OCI-LY7 (cell line): ENCODE measurements around the gene RNF207. TPM values are rescaled to one million over a fixed set of nuclear protein-coding genes. Genes with fewer than 3 reads are reported as not detected.

Source experiments
- BruUV-seq: library from RNA; stranded (reverse); fragments of 400-500 nt; replicated peaks from 2 replicates; lab custom pipeline; 2021; lab: Mats Ljungman, UMichigan
- CTCF ChIA-PET: fragments of 300-600 bp; sonication (Branson Sonifier 250); formaldehyde crosslinking; loops from one replicate; lab custom pipeline; 2022; ENCODE audit warnings: antibody characterized with exemption; ENCODE audit not compliant: unreplicated experiment; lab: Charles Lee
- POLR2A ChIA-PET: fragments of 300-600 bp; sonication (Branson Sonifier 250); formaldehyde crosslinking; loops from one replicate; lab custom pipeline; 2022; ENCODE audit warnings: antibody characterized with exemption; lab: Charles Lee
- DNase-seq: peaks from one replicate; pipeline ENCODE4 v3.0.0-alpha.2; 2015; ENCODE audit warnings: low spot score
- H2AFZ ChIP-seq: fragments of 200-600 bp; sonication (generic), shearing (Covaris generic); 2 replicates; pipeline ENCODE4 v1.6.1; 2014; ENCODE audit warnings: mild to moderate bottlenecking, antibody characterized with exemption, low read length, moderate library complexity
- H3K27ac ChIP-seq: fragments of 200-600 bp; sonication (generic); 2 replicates; pipeline ENCODE4 v1.5.1; 2014; ENCODE audit warnings: mixed run types, low read depth, mild to moderate bottlenecking, moderate library complexity, low read length, inconsistent platforms; ENCODE audit not compliant: poor library complexity, severe bottlenecking
- H3K36me3 ChIP-seq: fragments of 200-600 bp; sonication (generic); 2 replicates; pipeline ENCODE4 v1.6.1; 2014; ENCODE audit warnings: mild to moderate bottlenecking, antibody characterized with exemption, low read length, moderate library complexity, mixed read lengths; ENCODE audit not compliant: insufficient read depth
- H3K4me1 ChIP-seq: fragments of 200-600 bp; sonication (generic); 2 replicates; pipeline ENCODE4 v1.5.1; 2014; ENCODE audit warnings: mild to moderate bottlenecking, low read length; ENCODE audit not compliant: insufficient read depth, poor library complexity, severe bottlenecking
- H3K4me2 ChIP-seq: fragments of 200-600 bp; sonication (generic); 2 replicates; pipeline ENCODE4 v1.6.1; 2014; ENCODE audit warnings: mild to moderate bottlenecking, low read length
- H3K4me3 ChIP-seq: fragments of 200-600 bp; sonication (generic); 2 replicates; pipeline ENCODE4 v1.5.1; 2014; ENCODE audit warnings: mild to moderate bottlenecking, low read depth, low read length; ENCODE audit not compliant: poor library complexity, severe bottlenecking
- H3K79me2 ChIP-seq: fragments of 200-600 bp; sonication (generic); 2 replicates; pipeline ENCODE4 v1.6.1; 2016; ENCODE audit warnings: low read depth, mild to moderate bottlenecking, low read length, moderate library complexity, mixed read lengths; ENCODE audit not compliant: insufficient read depth
- H3K9me2 ChIP-seq: fragments of 200-600 bp; sonication (generic); 2 replicates; pipeline ENCODE4 v1.6.1; 2016; ENCODE audit warnings: mild to moderate bottlenecking, low read length, mixed read lengths; ENCODE audit not compliant: insufficient read depth
- H3K9me3 ChIP-seq: fragments of 200-600 bp; sonication (generic); 2 replicates; pipeline ENCODE4 v1.6.1; 2014; ENCODE audit warnings: mild to moderate bottlenecking, mixed run types, low read length, mixed read lengths
- H4K20me1 ChIP-seq: fragments of 200-600 bp; sonication (generic); 2 replicates; pipeline ENCODE4 v1.6.1; 2014; ENCODE audit warnings: mild to moderate bottlenecking, antibody characterized with exemption, low read length, moderate library complexity, mixed read lengths; ENCODE audit not compliant: insufficient read depth
- EZH2phosphoT487 ChIP-seq: fragments of 200-600 bp; sonication (generic); IDR thresholded peaks from 2 replicates; pipeline ENCODE4 v1.6.1; 2018; ENCODE audit warnings: low read depth, borderline replicate concordance, mild to moderate bottlenecking, mixed run types, antibody characterized with exemption, low read length, moderate library complexity, mixed read lengths
- intact Hi-C: fragments of 100-400 bp; cut with micrococcal nuclease; formaldehyde crosslinking; loops from one replicate; pipeline ENCODE4 v1.10.0; 2022; ENCODE audit not compliant: unreplicated experiment
- total RNA-seq, 2 experiments: library from RNA; depleted of rRNA in 1 of 2; stranded (reverse); fragments of >200 nt in 1 of 2; shearing (Covaris generic) in 1 of 2; gene quantifications; 2 replicates each; pipeline ENCODE4 v1.2.3, GENCODE V29; 2014 to 2022
- TF ChIP-seq, protein P1 (sequence below): fragments of 200-600 bp; sonication (generic); conservative IDR thresholded peaks from 2 replicates; pipeline ENCODE4 v1.5.1; 2014; ENCODE audit warnings: mild to moderate bottlenecking, antibody characterized with exemption, low read length, moderate library complexity, mixed read lengths

The RNF207 gene
- total RNA-seq, 2 experiments from 2014 or later = not detected

DNA sequence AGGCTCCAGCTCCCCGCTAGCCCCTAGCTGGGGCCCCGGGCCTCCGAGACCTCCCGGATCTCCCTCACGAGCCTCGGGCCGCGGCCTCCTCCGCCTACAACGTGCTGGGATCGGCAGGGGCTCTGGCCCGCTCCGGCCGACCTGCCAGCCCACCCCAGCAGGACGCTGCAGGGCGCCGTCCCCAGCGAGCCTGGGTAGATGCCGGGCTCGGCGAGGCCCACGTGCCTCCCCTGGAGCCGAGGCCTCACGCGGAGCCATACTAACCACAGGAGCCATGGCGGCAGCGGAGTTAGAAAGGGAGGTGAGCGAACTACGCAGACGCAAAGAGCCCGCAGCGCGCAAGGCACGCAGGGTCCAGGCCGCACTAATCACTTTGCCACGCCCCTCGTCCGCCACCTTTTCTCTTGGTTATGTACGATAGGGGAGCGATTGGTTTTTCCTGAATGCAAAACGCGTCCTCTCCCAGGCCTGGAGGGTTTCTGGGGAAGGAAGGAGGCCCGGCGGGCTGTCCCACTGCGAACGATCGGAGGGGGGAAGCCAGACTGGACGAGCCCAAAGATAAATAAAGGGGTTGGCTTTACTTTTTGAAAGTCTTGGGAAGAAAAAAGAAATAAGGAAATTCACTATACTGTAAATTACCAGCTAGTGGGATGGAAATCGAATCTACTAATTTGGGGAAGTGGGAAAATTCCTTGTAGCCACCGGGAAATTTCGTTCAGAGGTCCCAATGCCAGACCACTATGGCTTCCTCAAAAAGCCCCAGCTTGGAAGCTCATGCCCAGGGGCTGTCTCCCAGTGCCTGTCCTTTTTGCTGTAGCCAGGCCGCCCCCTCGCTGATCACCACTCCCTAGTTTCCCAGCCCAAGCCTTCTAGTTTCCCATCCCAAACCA is 6.4 kb upstream of the RNF207 start, which contains the start of gene RPL22:
Gene RPL22 (minus strand): TSS at position 298 of the 890 bp plus-strand sequence. CDS start 22 bp downstream, at position 276.
- Histone ChIP-seq H3K4me3 (peak within 1 kb of the TSS; percentile 93), H3K9me3 (no peaks in the 10 kb centered on the region), H3K4me1 (peaks cover 31% of the 10 kb centered on the region), H4K20me1 (peaks cover 24% of the 10 kb centered on the region), H3K9me2 (no peaks in the 10 kb centered on the region), H3K36me3 (peaks cover 46% of the 10 kb centered on the region), H3K79me2 (peaks cover 52% of the 10 kb centered on the region), H3K4me2 (peak within 1 kb of the TSS; percentile 96), H3K27ac (peak within 1 kb of the TSS; percentile 53), H2AFZ (peak within 1 kb of the TSS; percentile 95)
- ChIA-PET CTCF (no interaction called here), POLR2A (interaction anchor here (0.5 to 1.3 kb wide), 2 partner anchors 31 to 36 kb away, joined by 3 to 7 read pairs; partner anchors contain the start of gene ICMT)
- intact Hi-C loops = loop anchor here (1.0 to 5.0 kb wide), 3 partner anchors 38 to 207 kb away; partner anchors contain the start of genes ICMT and NPHP4
- DNase-seq = peak; percentile 100
- TF ChIP-seq, protein P1, sequence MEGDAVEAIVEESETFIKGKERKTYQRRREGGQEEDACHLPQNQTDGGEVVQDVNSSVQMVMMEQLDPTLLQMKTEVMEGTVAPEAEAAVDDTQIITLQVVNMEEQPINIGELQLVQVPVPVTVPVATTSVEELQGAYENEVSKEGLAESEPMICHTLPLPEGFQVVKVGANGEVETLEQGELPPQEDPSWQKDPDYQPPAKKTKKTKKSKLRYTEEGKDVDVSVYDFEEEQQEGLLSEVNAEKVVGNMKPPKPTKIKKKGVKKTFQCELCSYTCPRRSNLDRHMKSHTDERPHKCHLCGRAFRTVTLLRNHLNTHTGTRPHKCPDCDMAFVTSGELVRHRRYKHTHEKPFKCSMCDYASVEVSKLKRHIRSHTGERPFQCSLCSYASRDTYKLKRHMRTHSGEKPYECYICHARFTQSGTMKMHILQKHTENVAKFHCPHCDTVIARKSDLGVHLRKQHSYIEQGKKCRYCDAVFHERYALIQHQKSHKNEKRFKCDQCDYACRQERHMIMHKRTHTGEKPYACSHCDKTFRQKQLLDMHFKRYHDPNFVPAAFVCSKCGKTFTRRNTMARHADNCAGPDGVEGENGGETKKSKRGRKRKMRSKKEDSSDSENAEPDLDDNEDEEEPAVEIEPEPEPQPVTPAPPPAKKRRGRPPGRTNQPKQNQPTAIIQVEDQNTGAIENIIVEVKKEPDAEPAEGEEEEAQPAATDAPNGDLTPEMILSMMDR = no peak
- no peak for TF ChIP-seq EZH2phosphoT487
- no TSS peak for BruUV-seq

DNA sequence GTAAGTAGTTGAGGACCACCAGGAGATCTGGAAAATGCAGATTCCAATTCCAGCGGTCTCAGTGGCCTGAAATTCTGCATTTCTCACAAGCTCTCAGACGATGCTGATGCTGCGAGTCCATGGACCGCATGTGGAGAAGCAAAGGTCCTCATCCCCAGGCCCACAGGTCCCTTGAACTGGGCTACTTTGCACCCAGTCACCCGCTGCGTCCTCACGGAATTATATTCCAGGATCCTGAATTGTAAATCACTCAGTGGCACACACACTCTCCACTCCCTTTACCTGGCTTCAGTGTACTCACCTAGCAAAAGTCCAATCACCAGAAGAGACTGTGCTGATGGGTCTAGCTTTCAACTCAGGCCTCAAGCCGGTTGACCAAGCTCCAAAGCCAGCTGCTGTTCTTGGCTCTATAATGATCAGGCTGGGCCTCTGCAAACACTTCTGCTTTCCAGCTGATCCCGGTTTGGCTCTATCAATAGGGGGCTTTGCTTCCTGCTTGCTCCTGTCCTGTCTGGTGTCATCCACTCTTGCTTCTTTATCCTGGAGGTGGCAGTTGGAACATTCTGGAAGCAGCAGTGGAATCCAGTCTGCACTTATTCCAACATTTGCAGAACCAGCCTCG is 5.6 kb upstream of the RNF207 start:
- intact Hi-C loops = no loop called here

More for the DNA sequence above, 5.6 kb upstream of the RNF207 start:
- peak overlapping the region; percentile 93 for H3K4me3 ChIP-seq
- no TSS peak for BruUV-seq
- TF ChIP-seq, protein P1 = no peak
- no peak for TF ChIP-seq EZH2phosphoT487
- peaks cover 50% of the 10 kb centered on the region for H3K79me2 ChIP-seq
- no peaks in the 10 kb centered on the region for H3K9me2 ChIP-seq
- ChIA-PET POLR2A (interaction anchor here (1.1 to 1.3 kb wide), 2 partner anchors 35 to 38 kb away, joined by 5 to 7 read pairs; partner anchors contain the start of gene ICMT), CTCF (interaction anchor here (0.6 kb wide), 1 partner anchor 23 kb away, joined by 3 read pairs; no protein-coding TSS in a partner anchor)
- peak; percentile 21 for DNase-seq
- H3K27ac ChIP-seq = peak overlapping the region; percentile 42
- peak overlapping the region; percentile 95 for H2AFZ ChIP-seq
- peaks cover 31% of the 10 kb centered on the region for H3K4me1 ChIP-seq
- H3K9me3 ChIP-seq = no peaks in the 10 kb centered on the region
- peaks cover 39% of the 10 kb centered on the region for H3K36me3 ChIP-seq
- H4K20me1 ChIP-seq = peaks cover 24% of the 10 kb centered on the region
- peak overlapping the region; percentile 72 for H3K4me2 ChIP-seq
